ENCODE data around the gene DACH1. TPM values are rescaled to one million over a fixed set of nuclear protein-coding genes. Genes with fewer than 3 reads are reported as not detected.

Gene DACH1
- total RNA-seq, 2 experiments from 2014 or later = 0.71 to 0.89 TPM

DNA sequence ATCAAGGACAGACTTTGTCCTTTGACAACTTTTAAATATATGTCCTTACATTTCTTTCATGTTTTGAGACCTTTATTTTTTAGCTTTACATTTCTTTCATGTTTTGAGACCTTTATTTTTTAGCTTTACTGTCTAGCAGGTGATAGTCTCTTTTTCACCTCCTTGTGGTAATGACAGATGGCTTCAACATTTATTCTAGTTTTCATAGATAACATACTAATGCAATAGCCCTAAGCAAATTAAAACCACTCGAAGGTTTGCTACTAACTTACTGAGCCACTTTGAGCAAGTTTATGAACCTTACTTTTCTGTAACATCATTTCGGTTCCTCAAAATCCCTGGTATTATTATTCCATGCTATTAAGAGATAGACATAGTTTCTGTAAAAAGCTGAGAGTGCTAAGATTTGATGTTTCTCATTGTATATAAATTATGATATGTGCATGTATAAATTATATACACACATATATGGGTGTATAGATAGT lies 4.5 kb downstream of the DACH1 start:
- no peak for TF ChIP-seq CTCF (IDR thresholded peaks at IDR 0.05)
- ChIA-PET POLR2A (no interaction called here), CTCF (no interaction called here)
- peaks cover 10 to 32% of the 10 kb centered on the region in 2 experiments for H3K27me3 ChIP-seq (ENCODE audit: control insufficient read depth in 1 of 2, insufficient read depth in 2 of 2, low read length in 2 of 2)
- H3K4me1 ChIP-seq (ENCODE audit: insufficient read depth, low read length) = peaks cover 8% of the 10 kb centered on the region
- ATAC-seq (ENCODE audit: poor library complexity) = no peak
- Mint-ChIP-seq H3K27me3 (peaks cover 46% of the 10 kb centered on the region), H3K4me1 (ENCODE audit: low read depth) (peaks cover 27% of the 10 kb centered on the region), H3K4me3 (no peak overlapping the region), H3K36me3 (ENCODE audit: low read depth) (peaks cover 8% of the 10 kb centered on the region), H3K9me3 (no peaks in the 10 kb centered on the region), H3K27ac (no peak overlapping the region)
- intact Hi-C loops (cut with DNase I, micrococcal nuclease) = no loop called here
- H3K4me3 ChIP-seq (ENCODE audit: low read length) = no peak overlapping the region
- DNase-seq = no peak
- H3K9me3 ChIP-seq (ENCODE audit: control insufficient read depth in 1 of 2, insufficient read depth in 1 of 2, low read length in 2 of 2) = peaks cover 0 to 12% of the 10 kb centered on the region in 2 experiments
- H3K27ac ChIP-seq (ENCODE audit: low read depth in 1 of 2, low read length in 2 of 2) = no peak overlapping the region
- H3K36me3 ChIP-seq (ENCODE audit: insufficient read depth, low read length) = no peaks in the 10 kb centered on the region

GRCh38 chr13:71861769-71862458 lies 5.1 kb downstream of the DACH1 start:
- Histone ChIP-seq H3K9me3 (ENCODE audit: control insufficient read depth in 1 of 2, insufficient read depth in 1 of 2, low read length in 2 of 2) (peaks cover 0 to 12% of the 10 kb centered on the region in 2 experiments), H3K27me3 (ENCODE audit: control insufficient read depth in 1 of 2, insufficient read depth in 2 of 2, low read length in 2 of 2) (peaks cover 10 to 28% of the 10 kb centered on the region in 2 experiments), H3K27ac (ENCODE audit: low read depth in 1 of 2, low read length in 2 of 2) (no peak overlapping the region), H3K4me3 (ENCODE audit: low read length) (no peak overlapping the region), H3K4me1 (ENCODE audit: insufficient read depth, low read length) (peaks cover 8% of the 10 kb centered on the region), H3K36me3 (ENCODE audit: insufficient read depth, low read length) (no peaks in the 10 kb centered on the region)
- TF ChIP-seq CTCF (IDR thresholded peaks at IDR 0.05) = no peak
- H3K4me1 Mint-ChIP-seq (ENCODE audit: low read depth) = peaks cover 22% of the 10 kb centered on the region
- H3K27ac Mint-ChIP-seq = no peak overlapping the region
- CTCF ChIA-PET = no interaction called here
- DNase-seq (no peak), ATAC-seq (ENCODE audit: poor library complexity) (no peak)
- peaks cover 8% of the 10 kb centered on the region for H3K36me3 Mint-ChIP-seq (ENCODE audit: low read depth)
- intact Hi-C loops (cut with DNase I, micrococcal nuclease) = no loop called here
- peaks cover 40% of the 10 kb centered on the region for H3K27me3 Mint-ChIP-seq
- POLR2A ChIA-PET = no interaction called here
- no peak overlapping the region for H3K4me3 Mint-ChIP-seq
- no peaks in the 10 kb centered on the region for H3K9me3 Mint-ChIP-seq

GRCh38 chr13:71860547-71861138 lies 6.4 kb downstream of the DACH1 start:
- H3K9me3 ChIP-seq (ENCODE audit: control insufficient read depth in 1 of 2, insufficient read depth in 1 of 2, low read length in 2 of 2) = peaks cover 0 to 12% of the 10 kb centered on the region in 2 experiments
- H3K36me3 ChIP-seq (ENCODE audit: insufficient read depth, low read length) = no peaks in the 10 kb centered on the region
- intact Hi-C loops (cut with DNase I, micrococcal nuclease) = no loop called here
- no peak for TF ChIP-seq CTCF (IDR thresholded peaks at IDR 0.05)
- DNase-seq (no peak), ATAC-seq (ENCODE audit: poor library complexity) (no peak)
- H3K27ac Mint-ChIP-seq = no peak overlapping the region
- ChIA-PET CTCF (no interaction called here), POLR2A (interaction anchor here (0.7 kb wide), 1 partner anchor 22 kb away, joined by 3 read pairs; no protein-coding TSS in a partner anchor)
- H3K27me3 Mint-ChIP-seq = peaks cover 35% of the 10 kb centered on the region
- H3K4me1 Mint-ChIP-seq (ENCODE audit: low read depth) = peaks cover 17% of the 10 kb centered on the region
- peaks cover 8% of the 10 kb centered on the region for H3K4me1 ChIP-seq (ENCODE audit: insufficient read depth, low read length)
- H3K27me3 ChIP-seq (ENCODE audit: control insufficient read depth in 1 of 2, insufficient read depth in 2 of 2, low read length in 2 of 2) = peaks cover 10 to 25% of the 10 kb centered on the region in 2 experiments
- peaks cover 8% of the 10 kb centered on the region for H3K36me3 Mint-ChIP-seq (ENCODE audit: low read depth)
- H3K9me3 Mint-ChIP-seq = no peaks in the 10 kb centered on the region
- no peak overlapping the region for H3K4me3 ChIP-seq (ENCODE audit: low read length)
- no peak overlapping the region for H3K27ac ChIP-seq (ENCODE audit: low read depth in 1 of 2, low read length in 2 of 2)
- no peak overlapping the region for H3K4me3 Mint-ChIP-seq

All from CD4-positive, alpha-beta T cell (primary cell).